NCI-H2107 treated with DMSO at 0.1 percent for 48 hours (cell line): ENCODE data around the gene PXDN.
"Not testable (repeated sequence)": the region's sequence is repeated elsewhere in the genome, so short reads cannot be mapped to it uniquely, and the experiment has no call there.

Experiments used
- DNase-seq: peaks from one replicate; lab custom pipeline; 2025; ENCODE audit not compliant: unreplicated experiment; lab: John Stamatoyannopoulos, UW

The PXDN gene

GRCh38 chr2:1638281-1638860 is 105.9 kb downstream of the PXDN start:
- DNase-seq, result no peak

- DNase-seq, result no peak
Measured at GRCh38 chr2:1636791-1637415, 107.4 kb downstream of the PXDN start.

GRCh38 chr2:1635823-1636222 is 108.5 kb downstream of the PXDN start:
- no peak for DNase-seq

GRCh38 chr2:1634681-1635341 is 109.5 kb downstream of the PXDN start:
- no peak for DNase-seq

GRCh38 chr2:1633936-1634587 is 110.3 kb downstream of the PXDN start:
- DNase-seq, result no peak

GRCh38 chr2:1633092-1633671 is 111.1 kb downstream of the PXDN start:
- no peak for DNase-seq

- no peak for DNase-seq
Measured at GRCh38 chr2:1632510-1632909, 111.8 kb downstream of the PXDN start.

GRCh38 chr2:1632002-1632348 is 112.3 kb downstream of the PXDN start:
- no peak for DNase-seq

GRCh38 chr2:1631292-1632001 is 112.9 kb downstream of the PXDN start:
- no peak for DNase-seq

GRCh38 chr2:1628893-1629292 is 115.4 kb downstream of the PXDN start:
- no peak for DNase-seq

- DNase-seq, result no peak
Measured at GRCh38 chr2:1627628-1628381, 116.5 kb downstream of the PXDN start.

- no peak for DNase-seq
Measured at GRCh38 chr2:1626271-1626681, 118.0 kb downstream of the PXDN start.

GRCh38 chr2:1625281-1626001 is 118.9 kb downstream of the PXDN start:
- peak; percentile 58 for DNase-seq

GRCh38 chr2:1623906-1624445 is 120.3 kb downstream of the PXDN start:
- no peak for DNase-seq

- no peak for DNase-seq
Measured at GRCh38 chr2:1622521-1623200, 121.7 kb downstream of the PXDN start.

- DNase-seq, result not testable (repeated sequence)
Measured at GRCh38 chr2:1621976-1622375, 122.3 kb downstream of the PXDN start.

- no peak for DNase-seq
Measured at GRCh38 chr2:1621501-1621900, 122.8 kb downstream of the PXDN start.

- no peak for DNase-seq
Measured at GRCh38 chr2:1621041-1621440, 123.3 kb downstream of the PXDN start.

- DNase-seq, result no peak
Measured at GRCh38 chr2:1620081-1620480, 124.2 kb downstream of the PXDN start.
